MM.1S (cell line): Measurements from ENCODE around the gene TIAM1.

Experiments
- DNase-seq: peaks from one replicate; pipeline ENCODE4 v3.0.0-alpha.2; 2015
- H2AFZ ChIP-seq: fragments of 300-600 bp; sonication (generic); 2 replicates; pipeline ENCODE4 v1.6.0; 2016; ENCODE audit warnings: antibody characterized with exemption, low read length
- H3F3A ChIP-seq: fragments of 300-600 bp; sonication (generic); 2 replicates; pipeline ENCODE4 v1.6.1; 2016; ENCODE audit warnings: mild to moderate bottlenecking, antibody characterized with exemption, low read length, moderate library complexity, mixed read lengths; ENCODE audit not compliant: insufficient read depth
- H3K27ac ChIP-seq: fragments of 300-600 bp; sonication (generic); 2 replicates; pipeline ENCODE4 v1.5.1; 2016; ENCODE audit warnings: mild to moderate bottlenecking, low read length
- H3K27me3 ChIP-seq: fragments of 300-600 bp; sonication (generic); replicated peaks from 2 replicates; pipeline ENCODE4 v1.6.0; 2016; ENCODE audit warnings: low read length; ENCODE audit not compliant: insufficient read depth
- H3K36me3 ChIP-seq: fragments of 300-600 bp; sonication (generic); replicated peaks from 2 replicates; pipeline ENCODE4 v1.6.1; 2016; ENCODE audit warnings: mild to moderate bottlenecking, low read length, mixed read lengths; ENCODE audit not compliant: insufficient read depth
- H3K4me1 ChIP-seq: fragments of 300-600 bp; sonication (generic); 2 replicates; pipeline ENCODE4 v1.6.1; 2016; ENCODE audit warnings: low read length, mixed read lengths
- H3K4me2 ChIP-seq: fragments of 300-600 bp; sonication (generic); 2 replicates; pipeline ENCODE4 v1.6.0; 2016; ENCODE audit warnings: low read depth, low read length
- H3K4me3 ChIP-seq: fragments of 300-600 bp; sonication (generic); 2 replicates; pipeline ENCODE4 v1.5.1; 2016; ENCODE audit warnings: low read length, mixed read lengths
- H3K79me2 ChIP-seq: fragments of 300-600 bp; sonication (generic); 2 replicates; pipeline ENCODE4 v1.6.1; 2016; ENCODE audit warnings: mixed run types, low read length, mixed read lengths
- H3K9ac ChIP-seq: fragments of 300-600 bp; sonication (generic); 2 replicates; pipeline ENCODE4 v1.6.1; 2016; ENCODE audit warnings: low read length, mixed read lengths
- H3K9me2 ChIP-seq: fragments of 300-600 bp; sonication (generic); replicated peaks from 2 replicates; pipeline ENCODE4 v1.6.1; 2016; ENCODE audit warnings: mild to moderate bottlenecking, low read length, mixed read lengths; ENCODE audit not compliant: insufficient read depth
- H3K9me3 ChIP-seq: fragments of 300-600 bp; sonication (generic); replicated peaks from 2 replicates; pipeline ENCODE4 v1.6.1; 2016; ENCODE audit warnings: mild to moderate bottlenecking, low read length, mixed read lengths; ENCODE audit not compliant: insufficient read depth
- H4K20me1 ChIP-seq: fragments of 300-600 bp; sonication (generic); 2 replicates; pipeline ENCODE4 v1.6.1; 2016; ENCODE audit warnings: mild to moderate bottlenecking, low read length, moderate library complexity, mixed read lengths; ENCODE audit not compliant: insufficient read depth
- EZH2 ChIP-seq: fragments of 300-600 bp; sonication (generic); optimal IDR thresholded peaks from 2 replicates; pipeline ENCODE3; 2017; ENCODE audit warnings: low read depth, mild to moderate bottlenecking, antibody characterized with exemption, low read length, mixed read lengths
- EZH2phosphoT487 ChIP-seq: fragments of 300-600 bp; sonication (generic); IDR thresholded peaks from 2 replicates; pipeline ENCODE4 v1.6.1; 2018; ENCODE audit warnings: antibody characterized with exemption, low read length
- TF ChIP-seq, protein P1 (sequence below): fragments of 300-600 bp; sonication (generic); IDR thresholded peaks from 2 replicates; pipeline ENCODE4 v1.5.1; 2016; ENCODE audit warnings: antibody characterized with exemption, low read length, mixed read lengths

TIAM1 gene

DNA sequence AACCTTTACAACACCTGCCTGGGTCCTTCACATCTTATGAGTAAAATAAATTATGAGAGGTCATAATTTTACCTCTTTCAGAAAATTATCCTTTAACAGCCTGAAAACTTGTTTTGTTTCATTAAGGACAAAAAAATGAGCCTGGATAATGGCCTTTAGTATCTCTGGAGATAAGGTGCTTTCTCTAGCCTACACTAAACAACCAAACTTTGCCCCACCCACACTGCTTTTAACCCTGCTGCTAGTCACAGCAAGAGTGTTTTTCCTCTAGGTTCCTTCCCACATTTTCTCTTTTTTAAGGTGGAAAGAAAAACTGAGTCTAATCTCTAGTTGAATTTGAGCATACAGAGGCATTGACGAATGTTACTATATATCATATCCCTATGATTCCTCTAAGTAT, 204.0 kb downstream of the TIAM1 start:
- Histone ChIP-seq H3K9me3 (no peaks in the 10 kb centered on the region), H3K4me2 (no peak overlapping the region), H3F3A (no peaks in the 10 kb centered on the region), H3K4me3 (no peak overlapping the region), H3K79me2 (no peaks in the 10 kb centered on the region), H3K4me1 (no peaks in the 10 kb centered on the region), H3K9me2 (no peaks in the 10 kb centered on the region), H3K27me3 (no peaks in the 10 kb centered on the region), H3K27ac (no peak overlapping the region), H3K9ac (no peak overlapping the region), H2AFZ (no peak overlapping the region), H3K36me3 (no peaks in the 10 kb centered on the region; the same call in 1 of the 2 replicates), H4K20me1 (no peaks in the 10 kb centered on the region)
- TF ChIP-seq, protein P1, sequence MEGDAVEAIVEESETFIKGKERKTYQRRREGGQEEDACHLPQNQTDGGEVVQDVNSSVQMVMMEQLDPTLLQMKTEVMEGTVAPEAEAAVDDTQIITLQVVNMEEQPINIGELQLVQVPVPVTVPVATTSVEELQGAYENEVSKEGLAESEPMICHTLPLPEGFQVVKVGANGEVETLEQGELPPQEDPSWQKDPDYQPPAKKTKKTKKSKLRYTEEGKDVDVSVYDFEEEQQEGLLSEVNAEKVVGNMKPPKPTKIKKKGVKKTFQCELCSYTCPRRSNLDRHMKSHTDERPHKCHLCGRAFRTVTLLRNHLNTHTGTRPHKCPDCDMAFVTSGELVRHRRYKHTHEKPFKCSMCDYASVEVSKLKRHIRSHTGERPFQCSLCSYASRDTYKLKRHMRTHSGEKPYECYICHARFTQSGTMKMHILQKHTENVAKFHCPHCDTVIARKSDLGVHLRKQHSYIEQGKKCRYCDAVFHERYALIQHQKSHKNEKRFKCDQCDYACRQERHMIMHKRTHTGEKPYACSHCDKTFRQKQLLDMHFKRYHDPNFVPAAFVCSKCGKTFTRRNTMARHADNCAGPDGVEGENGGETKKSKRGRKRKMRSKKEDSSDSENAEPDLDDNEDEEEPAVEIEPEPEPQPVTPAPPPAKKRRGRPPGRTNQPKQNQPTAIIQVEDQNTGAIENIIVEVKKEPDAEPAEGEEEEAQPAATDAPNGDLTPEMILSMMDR, result no peak
- TF ChIP-seq EZH2 (no peak), EZH2phosphoT487 (no peak)
- DNase-seq, result no peak

DNA sequence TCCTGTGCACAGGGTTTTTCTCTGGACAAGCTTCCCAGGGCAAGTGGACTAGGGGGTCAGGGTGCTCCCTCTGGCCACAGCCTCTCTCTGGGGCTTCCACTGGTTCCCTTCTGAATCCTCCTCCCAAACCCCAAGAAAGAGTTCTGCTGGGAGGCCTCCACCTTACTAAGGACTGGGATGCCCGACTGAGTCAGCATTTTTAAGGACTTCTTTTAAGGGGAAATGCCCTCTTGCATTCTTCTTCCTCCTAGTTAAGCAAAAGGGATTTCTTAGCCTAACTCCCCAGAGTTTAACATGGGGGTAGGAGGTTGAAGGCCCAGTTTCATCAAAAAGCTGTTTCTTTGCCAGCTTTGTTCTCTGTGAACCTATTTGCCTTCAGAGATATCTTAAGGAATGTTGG, 206.1 kb downstream of the TIAM1 start:
- no peaks in the 10 kb centered on the region for H3K9me2 ChIP-seq
- H4K20me1 ChIP-seq, result no peaks in the 10 kb centered on the region
- H3F3A ChIP-seq, result peaks cover 14% of the 10 kb centered on the region
- H3K9me3 ChIP-seq, result no peaks in the 10 kb centered on the region
- no peak overlapping the region for H3K4me2 ChIP-seq
- H3K27ac ChIP-seq, result no peak overlapping the region
- no peak overlapping the region for H3K4me3 ChIP-seq
- DNase-seq, result no peak
- H2AFZ ChIP-seq, result no peak overlapping the region
- no peak overlapping the region for H3K9ac ChIP-seq
- H3K27me3 ChIP-seq, result no peaks in the 10 kb centered on the region
- H3K79me2 ChIP-seq, result no peaks in the 10 kb centered on the region
- H3K36me3 ChIP-seq, result no peaks in the 10 kb centered on the region; the same call in 1 of the 2 replicates
- H3K4me1 ChIP-seq, result peaks cover 17% of the 10 kb centered on the region
- TF ChIP-seq, protein P1, result no peak
- TF ChIP-seq EZH2phosphoT487 (no peak), EZH2 (no peak)

DNA sequence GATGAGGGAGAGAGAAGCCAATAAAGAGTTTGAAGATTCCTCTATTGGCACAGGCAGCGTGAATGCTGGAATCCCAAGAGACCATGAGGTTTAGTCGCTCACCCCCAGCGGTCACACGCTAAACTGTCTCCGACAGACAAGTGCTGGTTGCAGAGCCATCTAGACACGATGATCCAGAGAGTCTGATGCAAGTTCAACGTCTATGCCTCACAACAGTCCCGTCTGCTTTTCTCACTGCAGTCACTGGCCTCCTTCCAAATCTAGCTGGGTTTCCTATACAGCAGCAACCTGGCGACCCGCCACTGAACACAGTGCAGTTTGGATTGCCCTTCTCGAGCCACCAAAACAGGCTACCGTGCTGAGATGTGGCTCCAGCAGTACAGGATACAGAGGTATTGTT, 207.2 kb downstream of the TIAM1 start:
- peaks cover 26% of the 10 kb centered on the region for H3K4me1 ChIP-seq
- TF ChIP-seq, protein P1, result no peak
- TF ChIP-seq EZH2phosphoT487 (no peak), EZH2 (no peak)
- no peaks in the 10 kb centered on the region for H3K9me3 ChIP-seq
- no peak overlapping the region for H3K27ac ChIP-seq
- H3K4me3 ChIP-seq, result no peak overlapping the region
- H3K9ac ChIP-seq, result no peak overlapping the region
- no peak for DNase-seq
- no peaks in the 10 kb centered on the region for H4K20me1 ChIP-seq
- H3K4me2 ChIP-seq, result no peak overlapping the region
- no peaks in the 10 kb centered on the region for H3K9me2 ChIP-seq
- H3K36me3 ChIP-seq, result no peaks in the 10 kb centered on the region; the same call in 1 of the 2 replicates
- H3K79me2 ChIP-seq, result no peaks in the 10 kb centered on the region
- H2AFZ ChIP-seq, result no peak overlapping the region
- H3K27me3 ChIP-seq, result no peaks in the 10 kb centered on the region
- H3F3A ChIP-seq, result peaks cover 25% of the 10 kb centered on the region
